KMS-11 (cell line): Measurements from ENCODE around the gene TDO2.

ENCODE experiments used
- H2AFZ ChIP-seq: fragments of 200-600 bp; sonication (generic); 2 replicates; pipeline ENCODE4 v1.6.1; 2016; ENCODE audit warnings: antibody characterized with exemption, mixed run types, low read depth
- H3K27ac ChIP-seq: fragments of 200-600 bp; sonication (generic); 2 replicates; pipeline ENCODE4 v1.6.1; 2016; ENCODE audit warnings: mild to moderate bottlenecking, mixed run types
- H3K27me3 ChIP-seq: fragments of 200-600 bp; sonication (generic); 2 replicates; pipeline ENCODE4 v1.6.1; 2017; ENCODE audit warnings: mild to moderate bottlenecking, low read depth, mixed run types, moderate library complexity; ENCODE audit not compliant: insufficient read depth
- H3K36me3 ChIP-seq: fragments of 200-600 bp; sonication (generic); 2 replicates; pipeline ENCODE4 v1.6.1; 2017; ENCODE audit warnings: mild to moderate bottlenecking, mixed run types; ENCODE audit not compliant: insufficient read depth
- H3K4me1 ChIP-seq: fragments of 200-600 bp; sonication (generic); 2 replicates; pipeline ENCODE4 v1.6.1; 2016; ENCODE audit warnings: mild to moderate bottlenecking, low read depth, mixed run types; ENCODE audit not compliant: poor library complexity, severe bottlenecking
- H3K4me2 ChIP-seq: fragments of 200-600 bp; sonication (generic); 2 replicates; pipeline ENCODE4 v1.7.0; 2016; ENCODE audit warnings: mild to moderate bottlenecking, mixed run types
- H3K4me3 ChIP-seq: fragments of 200-600 bp; sonication (generic); IDR thresholded peaks from 2 replicates; pipeline ENCODE4 v1.6.1; 2017; ENCODE audit warnings: low read depth, low read length, mixed read lengths; ENCODE audit not compliant: insufficient read depth
- H3K79me2 ChIP-seq: fragments of 200-600 bp; sonication (generic); 2 replicates; pipeline ENCODE4 v1.6.1; 2016; ENCODE audit warnings: low read depth, mixed run types; ENCODE audit not compliant: insufficient read depth
- H3K9ac ChIP-seq: fragments of 200-600 bp; sonication (generic); 2 replicates; pipeline ENCODE4 v1.6.1; 2016; ENCODE audit warnings: mild to moderate bottlenecking, mixed run types
- H4K20me1 ChIP-seq: fragments of 200-600 bp; sonication (generic); 2 replicates; pipeline ENCODE4 v1.6.1; 2016; ENCODE audit warnings: mild to moderate bottlenecking, mixed run types; ENCODE audit not compliant: insufficient read depth
- TF ChIP-seq, protein P1 (sequence below): fragments of 200-600 bp; sonication (generic); conservative IDR thresholded peaks from 2 replicates; pipeline ENCODE4 v1.6.1; 2017; ENCODE audit warnings: low read depth, mild to moderate bottlenecking, antibody characterized with exemption, low read length, moderate library complexity, mixed read lengths

The TDO2 gene

GRCh38 chr4:155948541-155948940 is 45.0 kb downstream of the TDO2 start:
- H3K79me2 ChIP-seq: no peaks in the 10 kb centered on the region
- no peaks in the 10 kb centered on the region for H3K27me3 ChIP-seq
- TF ChIP-seq, protein P1, sequence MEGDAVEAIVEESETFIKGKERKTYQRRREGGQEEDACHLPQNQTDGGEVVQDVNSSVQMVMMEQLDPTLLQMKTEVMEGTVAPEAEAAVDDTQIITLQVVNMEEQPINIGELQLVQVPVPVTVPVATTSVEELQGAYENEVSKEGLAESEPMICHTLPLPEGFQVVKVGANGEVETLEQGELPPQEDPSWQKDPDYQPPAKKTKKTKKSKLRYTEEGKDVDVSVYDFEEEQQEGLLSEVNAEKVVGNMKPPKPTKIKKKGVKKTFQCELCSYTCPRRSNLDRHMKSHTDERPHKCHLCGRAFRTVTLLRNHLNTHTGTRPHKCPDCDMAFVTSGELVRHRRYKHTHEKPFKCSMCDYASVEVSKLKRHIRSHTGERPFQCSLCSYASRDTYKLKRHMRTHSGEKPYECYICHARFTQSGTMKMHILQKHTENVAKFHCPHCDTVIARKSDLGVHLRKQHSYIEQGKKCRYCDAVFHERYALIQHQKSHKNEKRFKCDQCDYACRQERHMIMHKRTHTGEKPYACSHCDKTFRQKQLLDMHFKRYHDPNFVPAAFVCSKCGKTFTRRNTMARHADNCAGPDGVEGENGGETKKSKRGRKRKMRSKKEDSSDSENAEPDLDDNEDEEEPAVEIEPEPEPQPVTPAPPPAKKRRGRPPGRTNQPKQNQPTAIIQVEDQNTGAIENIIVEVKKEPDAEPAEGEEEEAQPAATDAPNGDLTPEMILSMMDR: no peak
- no peak overlapping the region for H3K4me3 ChIP-seq
- H3K27ac ChIP-seq: no peak overlapping the region
- H3K4me2 ChIP-seq: no peak overlapping the region
- no peaks in the 10 kb centered on the region for H4K20me1 ChIP-seq
- peaks cover 9% of the 10 kb centered on the region for H3K4me1 ChIP-seq
- H2AFZ ChIP-seq: no peak overlapping the region
- H3K9ac ChIP-seq: no peak overlapping the region
- no peaks in the 10 kb centered on the region for H3K36me3 ChIP-seq

DNA sequence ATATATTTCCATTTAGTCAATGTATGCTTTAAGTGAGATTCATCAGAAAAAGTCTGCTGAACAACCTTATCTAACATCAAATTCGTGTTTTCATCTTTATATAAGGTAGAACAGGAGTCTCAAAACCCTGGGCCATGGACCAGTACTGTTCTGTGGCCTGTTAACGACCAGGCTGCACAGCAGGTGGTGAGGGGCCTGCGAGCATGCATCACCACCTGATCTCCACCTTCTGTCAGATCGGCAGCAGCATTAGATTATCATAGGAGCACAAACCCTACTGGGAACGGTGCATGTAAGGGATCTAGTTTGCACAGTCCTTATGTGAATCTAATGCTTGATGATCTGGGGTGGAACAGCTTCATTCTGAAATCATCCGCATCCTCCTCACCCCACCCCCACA is 47.0 kb downstream of the TDO2 start:
- H3K4me3 ChIP-seq: no peak overlapping the region
- H3K4me2 ChIP-seq: no peak overlapping the region
- H3K9ac ChIP-seq: no peak overlapping the region
- peaks cover 15% of the 10 kb centered on the region for H3K4me1 ChIP-seq
- H2AFZ ChIP-seq: no peak overlapping the region
- H3K79me2 ChIP-seq: no peaks in the 10 kb centered on the region
- no peaks in the 10 kb centered on the region for H4K20me1 ChIP-seq
- no peak overlapping the region for H3K27ac ChIP-seq
- no peaks in the 10 kb centered on the region for H3K36me3 ChIP-seq
- H3K27me3 ChIP-seq: no peaks in the 10 kb centered on the region
- TF ChIP-seq, protein P1: no peak

DNA sequence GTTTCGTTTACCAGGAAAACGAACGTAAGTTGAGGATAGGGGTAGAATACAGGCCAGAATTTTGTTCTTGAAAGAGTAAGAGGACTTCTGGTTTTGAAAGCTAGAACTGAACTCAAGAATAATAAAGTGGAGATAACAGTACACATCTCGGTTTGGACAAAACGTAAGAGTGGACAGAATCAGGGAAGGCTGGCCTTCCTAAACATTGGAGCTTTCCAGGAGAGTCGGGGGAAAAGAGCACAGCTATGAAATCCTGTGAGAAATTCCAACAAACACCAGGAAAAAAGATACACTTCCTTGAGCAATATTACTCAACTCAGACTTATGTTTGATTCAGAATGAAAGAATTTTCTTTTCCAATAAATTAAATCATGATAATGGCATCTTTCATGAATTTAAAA is 49.0 kb downstream of the TDO2 start:
- peak overlapping the region; percentile 6; the same call in 1 of the 2 replicates for H2AFZ ChIP-seq
- no peaks in the 10 kb centered on the region for H4K20me1 ChIP-seq
- no peak overlapping the region; the same call in 1 of the 2 replicates for H3K27ac ChIP-seq
- no peaks in the 10 kb centered on the region for H3K79me2 ChIP-seq
- H3K4me2 ChIP-seq: peak overlapping the region; percentile 25; the same call in 1 of the 2 replicates
- H3K4me3 ChIP-seq: no peak overlapping the region
- TF ChIP-seq, protein P1: no peak
- H3K9ac ChIP-seq: peak overlapping the region; percentile 99; the same call in 1 of the 2 replicates
- no peaks in the 10 kb centered on the region for H3K36me3 ChIP-seq
- H3K4me1 ChIP-seq: peaks cover 15% of the 10 kb centered on the region
- no peaks in the 10 kb centered on the region for H3K27me3 ChIP-seq

DNA sequence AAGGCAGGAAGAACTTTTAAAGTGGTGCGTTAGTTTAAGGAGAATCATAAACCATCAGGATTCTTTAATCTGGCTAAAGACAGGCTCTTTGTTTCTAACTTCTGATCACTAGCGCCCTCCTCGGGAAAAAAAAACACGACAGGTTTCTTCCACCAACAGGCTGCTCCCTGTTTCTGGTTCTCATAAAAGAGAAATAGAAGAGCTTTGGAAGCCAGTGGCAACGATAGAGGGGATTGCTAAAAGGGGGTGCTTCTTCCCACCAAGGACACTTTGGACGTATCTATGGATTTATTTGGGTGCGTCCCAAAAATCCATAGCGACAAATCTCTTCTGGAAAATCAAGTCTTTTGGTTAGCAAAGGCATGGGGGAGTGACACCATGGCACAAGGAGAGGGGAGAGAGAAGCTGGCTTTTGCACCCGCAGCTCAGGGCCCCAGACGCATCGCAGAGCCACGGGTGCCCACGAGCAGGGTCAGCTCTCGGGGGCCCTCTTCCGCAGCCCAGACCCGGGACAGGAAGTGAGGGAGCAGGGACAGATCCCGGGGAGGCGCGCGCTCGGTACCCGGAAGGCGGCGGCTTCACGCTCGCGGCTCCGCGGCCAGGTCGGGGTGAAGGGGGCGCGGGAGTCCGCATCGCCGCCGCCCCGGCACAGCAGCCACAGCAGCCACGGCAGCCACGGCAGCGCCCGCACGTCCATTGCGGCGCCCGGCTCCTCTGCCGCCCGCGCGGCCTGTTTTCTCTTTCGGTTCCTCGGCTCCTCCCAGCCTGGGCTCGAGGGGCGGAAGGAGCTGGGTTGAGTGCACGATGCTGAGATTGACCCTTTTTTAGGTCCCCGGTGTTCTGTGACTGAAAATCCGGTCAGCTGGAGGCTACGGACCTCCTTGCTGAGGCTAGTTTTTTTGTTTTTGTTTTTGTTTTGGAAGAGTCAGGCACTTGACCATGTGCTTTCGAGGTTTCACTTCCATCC is 49.9 kb downstream of the TDO2 start, which contains the start of gene CTSO:
Gene CTSO (minus strand): TSS at position 716 of the 967 bp plus-strand sequence. CDS start 19 bp downstream, at position 697.
- peak within 1 kb of the TSS; percentile 99 for H3K9ac ChIP-seq
- H3K4me2 ChIP-seq: peak within 1 kb of the TSS; percentile 72
- no peak within 1 kb of the TSS for H3K4me3 ChIP-seq
- H4K20me1 ChIP-seq: no peaks in the 10 kb centered on the region
- TF ChIP-seq, protein P1: peak; percentile 93
- H2AFZ ChIP-seq: peak within 1 kb of the TSS; percentile 100
- no peaks in the 10 kb centered on the region for H3K27me3 ChIP-seq
- H3K36me3 ChIP-seq: no peaks in the 10 kb centered on the region
- peaks cover 15% of the 10 kb centered on the region for H3K4me1 ChIP-seq
- H3K79me2 ChIP-seq: no peaks in the 10 kb centered on the region
- H3K27ac ChIP-seq: peak within 1 kb of the TSS; percentile 99
